Embryonic facial prominence (tissue), 1 donor: Measurements from ENCODE around the gene CARD19.

Experiments used
- DNase-seq: peaks from one replicate; pipeline ENCODE4 v3.0.0-alpha.2; 2016; ENCODE audit errors: extremely low spot score

CARD19 gene

DNA sequence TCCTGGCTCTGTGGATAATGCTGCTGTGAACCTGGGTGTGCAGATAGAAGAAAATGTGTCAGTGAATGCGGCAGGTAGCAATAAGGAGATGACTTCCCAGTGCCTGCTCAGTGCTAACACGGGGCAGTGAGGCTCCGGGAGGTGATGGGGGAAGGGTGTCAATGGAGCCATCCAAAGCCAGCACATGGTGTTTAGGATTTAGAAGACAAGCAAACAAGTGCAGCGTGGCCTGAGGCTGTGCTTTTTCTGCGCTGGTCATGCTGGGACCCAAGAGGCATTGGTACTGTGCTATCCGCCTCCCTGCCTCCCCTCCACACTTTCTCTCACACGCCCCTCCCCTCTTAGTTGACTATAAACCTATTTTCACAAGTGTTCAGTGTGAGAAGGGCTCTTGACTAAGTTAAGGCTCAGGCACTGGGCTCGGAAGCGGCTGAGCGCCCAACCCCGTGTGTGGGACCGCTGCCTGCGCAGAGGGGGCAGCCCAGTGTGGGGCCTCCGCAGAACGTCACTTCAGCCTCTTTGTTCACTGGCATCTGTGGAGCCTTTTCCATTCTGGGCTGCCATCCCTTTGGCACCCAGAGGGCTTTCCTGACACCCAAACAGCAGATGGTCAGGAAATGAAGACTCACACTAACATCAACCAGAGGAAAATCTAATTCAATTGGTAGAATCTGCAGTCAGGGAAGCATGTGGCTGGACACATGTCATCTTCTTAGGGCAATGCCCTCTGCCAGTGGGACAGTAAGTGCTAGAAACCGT lies 59.9 kb downstream of the CARD19 start:
- no peak for DNase-seq

DNA sequence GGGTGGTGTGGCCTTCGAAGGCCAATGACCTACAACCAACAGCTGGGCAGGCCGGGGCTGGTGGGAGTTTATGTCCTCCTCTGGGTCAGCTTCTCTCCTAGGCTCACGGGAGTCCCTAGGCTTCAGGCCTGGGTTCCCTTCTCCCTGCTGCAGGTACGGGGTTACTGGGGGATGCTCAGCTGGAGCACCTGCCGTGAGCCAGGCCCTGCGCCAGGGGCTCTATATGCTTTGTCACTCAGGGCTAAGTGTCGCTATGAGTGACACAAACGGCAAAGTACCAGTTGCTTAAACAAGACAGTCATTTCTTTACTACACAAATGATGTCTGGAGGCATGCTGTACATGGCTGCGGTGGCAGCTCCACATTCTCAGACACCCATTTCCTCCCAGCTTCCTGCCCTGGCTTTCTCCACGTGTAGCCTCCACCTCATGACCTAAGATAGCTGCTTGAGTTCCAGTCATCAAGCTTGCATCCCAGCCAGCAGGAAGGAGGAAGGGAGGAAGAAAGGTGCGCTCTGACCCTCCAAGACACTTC lies 60.5 kb downstream of the CARD19 start:
- no peak for DNase-seq

DNA sequence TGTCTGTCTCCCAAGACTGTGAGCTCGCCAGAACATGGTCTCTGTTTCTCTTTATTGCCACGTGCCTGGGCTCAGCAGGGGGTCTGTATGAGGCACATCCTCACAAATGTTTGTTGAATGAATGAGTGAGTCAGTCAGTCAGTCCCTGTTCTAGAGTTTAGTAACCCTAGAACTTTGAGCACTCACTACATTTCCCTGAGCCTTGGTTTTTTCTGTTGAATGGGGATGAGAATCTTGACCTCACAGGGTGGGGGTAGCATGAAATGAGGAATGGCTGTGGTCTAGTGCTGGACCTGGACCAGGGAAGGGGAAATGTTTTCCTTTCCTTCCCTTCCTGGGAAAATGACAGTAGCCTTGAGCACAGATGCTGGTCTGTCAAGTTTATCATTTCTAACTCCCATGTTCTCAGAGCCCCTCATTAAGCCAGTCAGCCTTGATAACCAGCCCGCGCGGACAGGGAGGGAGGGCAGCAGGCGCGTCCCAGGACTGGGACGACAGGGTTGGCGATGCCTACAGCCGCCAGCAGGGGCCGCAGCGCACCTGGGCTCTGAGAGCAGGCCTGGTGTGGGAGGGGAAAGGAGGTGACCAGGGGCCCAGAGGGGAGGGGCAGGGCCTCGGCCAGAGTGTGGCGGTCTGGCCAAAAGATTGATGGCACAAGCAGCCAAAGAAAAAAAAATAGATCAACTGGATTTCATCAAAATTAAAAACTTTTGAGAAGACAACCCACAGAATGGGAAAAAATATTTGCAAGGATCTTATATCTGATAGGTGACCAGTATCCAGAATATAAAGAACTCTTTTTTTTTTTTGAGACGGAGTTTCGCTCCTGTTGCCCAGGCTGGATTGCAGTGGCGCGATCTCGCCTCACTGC lies 63.8 kb downstream of the CARD19 start:
- no peak for DNase-seq

- DNase-seq: no peak
Observed at GRCh38 chr9:93161786-93162562, 66.0 kb downstream of the CARD19 start.
